Thyroid gland (tissue), 4 donors: Measurements from ENCODE around the gene GSTCD. TPM values are rescaled to one million over a fixed set of nuclear protein-coding genes. Genes with fewer than 3 reads are reported as not detected.

Experiments used
- DNase-seq, 2 donors: peaks; one replicate each; pipeline ENCODE4 v3.0.0-alpha.2; 2019
- H3K27ac ChIP-seq, 3 donors: fragments of 200-600 bp; sonication (generic); 1 replicate in 2 of 3; 2 replicates in 1 of 3; pipeline ENCODE4 v1.5.1; 2016 to 2019; ENCODE audit warnings: mild to moderate bottlenecking in 1 of 3, moderate library complexity in 1 of 3
- H3K27me3 ChIP-seq: fragments of 200-600 bp; sonication (generic); one replicate; pipeline ENCODE4 v1.5.1; 2019
- H3K36me3 ChIP-seq, 2 donors: fragments of 200-600 bp; sonication (generic); one replicate each; pipeline ENCODE4 v1.5.1; 2016 to 2019
- H3K4me1 ChIP-seq, 2 donors: fragments of 200-600 bp; sonication (generic); one replicate each; pipeline ENCODE4 v1.5.1; 2017 to 2019
- H3K4me3 ChIP-seq, 3 donors: fragments of 200-600 bp; sonication (generic); replicated peaks in 1 of 3; 1 replicate in 2 of 3; 2 replicates in 1 of 3; pipeline ENCODE4 v1.5.1; 2016; ENCODE audit warnings: mild to moderate bottlenecking in 1 of 3
- H3K9me3 ChIP-seq: fragments of 200-600 bp; sonication (generic); one replicate; pipeline ENCODE4 v1.5.1; 2017
- CTCF ChIP-seq, 6 experiments: fragments of 200-600 bp in 3 of 6; fragments of 450-650 bp in 3 of 6; sonication (generic) in 3 of 6; IDR thresholded peaks; one replicate each; pipeline ENCODE4 v1.5.1; 2016 to 2019; ENCODE audit warnings: antibody characterized with exemption in 6 of 6, mild to moderate bottlenecking in 2 of 6, inconsistent platforms in 1 of 6, moderate library complexity in 1 of 6
- POLR2A ChIP-seq, 2 donors: fragments of 450-650 bp; IDR thresholded peaks; one replicate each; pipeline ENCODE4 v1.6.1; 2017; ENCODE audit warnings: antibody characterized with exemption in 2 of 2, mild to moderate bottlenecking in 2 of 2, moderate library complexity in 1 of 2
- WGBS, 2 donors: methylation state at CpG; one replicate each; pipeline ENCODE4 v1.1.5; 2017; 5-methylcytosine and 5-hydroxymethylcytosine counted together
- intact Hi-C: fragments of 100-400 bp; cut with DNase I; formaldehyde crosslinking; loops from one replicate; pipeline ENCODE4 v1.15.1; 2023
- total RNA-seq, 4 donors: library from RNA; depleted of rRNA; stranded (reverse); fragments of >200 nt; gene quantifications; one replicate each; pipeline ENCODE4 v1.2.3, GENCODE V29; 2016

Gene GSTCD
- total RNA-seq, 4 donors from 2014 or later = 9.4 to 18.9 (median 15.2) TPM

GRCh38 chr4:105895583-105896460, 187.2 kb downstream of the GSTCD start:
- no peaks in the 10 kb centered on the region for H3K27me3 ChIP-seq
- no peaks in the 10 kb centered on the region for H3K36me3 ChIP-seq
- intact Hi-C loops = loop anchor here (5.0 kb wide), 1 partner anchor 36 kb away; no protein-coding TSS in a partner anchor
- DNase-seq = peak; percentile 65 to 66
- peak overlapping the region; percentile 86 to 96 (median 95) for H3K27ac ChIP-seq
- peak in 1 of 2 donors; percentile 32 for TF ChIP-seq POLR2A (IDR thresholded peaks at IDR 0.05)
- peak in 3 of 6 experiments; percentile 24 to 37 (median 28) for TF ChIP-seq CTCF (IDR thresholded peaks at IDR 0.05)
- peak overlapping the region; percentile 54 to 81 (median 77) for H3K4me3 ChIP-seq
- no peaks in the 10 kb centered on the region for H3K9me3 ChIP-seq
- H3K4me1 ChIP-seq = peaks cover 30 to 41% of the 10 kb centered on the region in 2 donors
- 0 to 1% methylated on average over 42 to 43 of the region's 84 CpGs for WGBS, 2 donors

GRCh38 chr4:105896461-105896942, 187.9 kb downstream of the GSTCD start:
- 4% methylated on average over 20 to 22 of the region's 22 CpGs for WGBS, 2 donors
- Histone ChIP-seq H3K27me3 (no peaks in the 10 kb centered on the region), H3K27ac (peak overlapping the region; percentile 86 to 96 (median 95)), H3K4me3 (peak overlapping the region; percentile 54 to 81 (median 77)), H3K4me1 (peaks cover 36 to 45% of the 10 kb centered on the region in 2 donors), H3K9me3 (no peaks in the 10 kb centered on the region), H3K36me3 (no peaks in the 10 kb centered on the region)
- intact Hi-C loops = loop anchor here (5.0 kb wide), 1 partner anchor 36 kb away; no protein-coding TSS in a partner anchor
- TF ChIP-seq CTCF (IDR thresholded peaks at IDR 0.05) = no peak
- no peak for TF ChIP-seq POLR2A (IDR thresholded peaks at IDR 0.05)
- DNase-seq = no peak

Other genes with a start within 250 kb of the GSTCD start
- 100 to 1,000 TPM; 182 to 435 (median 311) TPM for gene PPA2, start 234.7 kb upstream of the GSTCD start, total RNA-seq
- gene ARHGEF38, start 156.2 kb upstream of the GSTCD start, total RNA-seq = 10 to 100 TPM in 1 of 4 donors, 1 to 10 TPM in 3; 2.5 to 10.1 (median 4.5) TPM
- 10 to 100 TPM; 21.6 to 40.8 (median 32.2) TPM for gene INTS12, start 95 bp upstream of the GSTCD start, total RNA-seq
- gene NPNT, start 186.7 kb downstream of the GSTCD start, total RNA-seq = 100 to 1,000 TPM; 630 to 907 (median 817) TPM